Mesenchymal stem cell (in vitro differentiated cells and primary cell): ENCODE measurements around the gene HRK.

Source experiments
- DNase-seq: peaks from one replicate; pipeline ENCODE4 v3.0.0-alpha.2; 2013
- H2AFZ ChIP-seq: one replicate; pipeline ENCODE4 v1.6.1; 2013; ENCODE audit warnings: low read depth, mild to moderate bottlenecking, control low read depth, inconsistent platforms, low read length, moderate library complexity
- H2AK5ac ChIP-seq: 2 replicates; pipeline ENCODE4 v1.6.1; 2013; ENCODE audit warnings: low read length, moderate library complexity, mild to moderate bottlenecking, inconsistent platforms; ENCODE audit not compliant: severe bottlenecking
- H2BK120ac ChIP-seq: one replicate; pipeline ENCODE4 v1.6.1; 2013; ENCODE audit warnings: low read depth, mild to moderate bottlenecking, inconsistent platforms, low read length, moderate library complexity
- H2BK12ac ChIP-seq, 2 experiments: one replicate each; pipeline ENCODE4 v1.6.1; 2013; ENCODE audit warnings: inconsistent platforms in 2 of 2, low read length in 2 of 2, mild to moderate bottlenecking in 2 of 2, moderate library complexity in 2 of 2, control low read depth in 1 of 2
- H2BK15ac ChIP-seq: one replicate; pipeline ENCODE4 v1.6.1; 2013; ENCODE audit warnings: mild to moderate bottlenecking, low read depth, inconsistent platforms; ENCODE audit not compliant: poor library complexity, severe bottlenecking
- H2BK5ac ChIP-seq: 2 replicates; pipeline ENCODE4 v1.6.1; 2013; ENCODE audit warnings: low read depth, mild to moderate bottlenecking, low read length, control low read depth, inconsistent platforms; ENCODE audit not compliant: poor library complexity, severe bottlenecking
- H3K14ac ChIP-seq, 2 experiments: one replicate each; pipeline ENCODE4 v1.6.1; 2013; ENCODE audit warnings: inconsistent platforms in 2 of 2, low read length in 2 of 2, control low read depth in 1 of 2, mild to moderate bottlenecking in 1 of 2, moderate library complexity in 1 of 2
- H3K18ac ChIP-seq, 2 experiments: one replicate each; pipeline ENCODE4 v1.6.1; 2013; ENCODE audit warnings: inconsistent platforms in 2 of 2, low read length in 2 of 2, control low read depth in 1 of 2, low read depth in 1 of 2, mild to moderate bottlenecking in 1 of 2
- H3K23ac ChIP-seq, 2 experiments: one replicate each; pipeline ENCODE4 v1.6.1; 2013; ENCODE audit warnings: inconsistent platforms in 2 of 2, low read length in 2 of 2, mild to moderate bottlenecking in 2 of 2, moderate library complexity in 2 of 2, control low read depth in 1 of 2
- H3K27ac ChIP-seq: 2 replicates; pipeline ENCODE4 v1.5.1; 2013; ENCODE audit warnings: mild to moderate bottlenecking, moderate library complexity, low read length, control low read depth, inconsistent platforms; ENCODE audit not compliant: poor library complexity, severe bottlenecking
- H3K27me3 ChIP-seq, 2 experiments: 2 replicates each; pipeline versions ENCODE4 v1.6.1 to v1.7.0; 2013; ENCODE audit warnings: low read length in 2 of 2, mild to moderate bottlenecking in 2 of 2, moderate library complexity in 2 of 2, control low read depth in 1 of 2, inconsistent platforms in 1 of 2; ENCODE audit not compliant: control insufficient read depth in 1 of 2, insufficient read depth in 1 of 2
- H3K36me3 ChIP-seq, 2 experiments: 2 replicates each; pipeline versions ENCODE4 v1.6.1 to v1.7.0; 2013; ENCODE audit warnings: low read length in 2 of 2, control low read depth in 1 of 2, inconsistent platforms in 1 of 2, low read depth in 1 of 2, mild to moderate bottlenecking in 1 of 2; ENCODE audit not compliant: insufficient read depth in 2 of 2, control insufficient read depth in 1 of 2
- H3K4ac ChIP-seq, 2 experiments: one replicate each; pipeline ENCODE4 v1.6.1; 2013; ENCODE audit warnings: inconsistent platforms in 2 of 2, low read length in 2 of 2, mild to moderate bottlenecking in 2 of 2, moderate library complexity in 2 of 2, control low read depth in 1 of 2, low read depth in 1 of 2
- H3K4me1 ChIP-seq: 2 replicates; pipeline ENCODE4 v1.6.1; 2013; ENCODE audit warnings: low read depth, low read length, control low read depth; ENCODE audit not compliant: control insufficient read depth, insufficient read depth
- H3K4me2 ChIP-seq: 2 replicates; pipeline ENCODE4 v1.6.1; 2013; ENCODE audit warnings: low read length, mild to moderate bottlenecking, inconsistent platforms; ENCODE audit not compliant: poor library complexity, severe bottlenecking
- H3K4me3 ChIP-seq, 2 experiments: 2 replicates each; pipeline versions ENCODE4 v1.5.1 to v1.7.0; 2013; ENCODE audit warnings: low read length in 2 of 2, mild to moderate bottlenecking in 2 of 2, control low read depth in 1 of 2, low read depth in 1 of 2; ENCODE audit not compliant: insufficient read depth in 1 of 2
- H3K79me1 ChIP-seq: replicated peaks from 2 replicates; pipeline ENCODE4 v1.6.1; 2013; ENCODE audit warnings: mild to moderate bottlenecking, control low read depth, low read length, inconsistent platforms; ENCODE audit not compliant: poor library complexity, severe bottlenecking
- H3K9ac ChIP-seq: 2 replicates; pipeline ENCODE4 v1.7.0; 2013; ENCODE audit warnings: mild to moderate bottlenecking, low read length, moderate library complexity
- H3K9me3 ChIP-seq: 2 replicates; pipeline ENCODE4 v1.7.0; 2013; ENCODE audit warnings: mild to moderate bottlenecking, low read length; ENCODE audit not compliant: control insufficient read depth
- H4K8ac ChIP-seq: one replicate; pipeline ENCODE4 v1.6.1; 2013; ENCODE audit warnings: inconsistent platforms, mild to moderate bottlenecking, low read length, moderate library complexity
- H4K91ac ChIP-seq: one replicate; pipeline ENCODE4 v1.6.1; 2013; ENCODE audit warnings: mild to moderate bottlenecking, low read length, inconsistent platforms
- WGBS: methylation state at CpG from one replicate; pipeline ENCODE4 v1.1.7; 2013; ENCODE audit warnings: mixed read lengths; 5-methylcytosine and 5-hydroxymethylcytosine counted together

Gene HRK

GRCh38 chr12:116892349-116893140 lies 11.3 kb upstream of the HRK start:
- 79% methylated on average over 12 of the region's 12 CpGs for WGBS
- Histone ChIP-seq H2BK120ac (no peak overlapping the region), H3K23ac (no peak overlapping the region), H3K9me3 (peaks cover 6% of the 10 kb centered on the region), H3K18ac (no peak overlapping the region), H2BK15ac (no peak overlapping the region), H3K14ac (no peak overlapping the region), H2BK5ac (no peak overlapping the region), H3K4me2 (no peak overlapping the region), H3K27ac (no peak overlapping the region), H2AFZ (no peak overlapping the region), H3K4ac (no peak overlapping the region), H3K36me3 (no peaks in the 10 kb centered on the region), H3K4me1 (no peaks in the 10 kb centered on the region), H3K27me3 (peaks cover 21 to 22% of the 10 kb centered on the region in 2 experiments), H2BK12ac (no peak overlapping the region), H4K8ac (no peak overlapping the region), H3K4me3 (no peak overlapping the region), H3K9ac (no peak overlapping the region), H4K91ac (no peak overlapping the region), H3K79me1 (no peaks in the 10 kb centered on the region), H2AK5ac (no peak overlapping the region)
- DNase-seq = no peak

- Histone ChIP-seq H3K36me3 (no peaks in the 10 kb centered on the region), H3K9me3 (peaks cover 6% of the 10 kb centered on the region), H3K4me3 (no peak overlapping the region), H3K23ac (no peak overlapping the region), H3K27ac (no peak overlapping the region), H3K4ac (no peak overlapping the region), H3K4me2 (no peak overlapping the region), H3K79me1 (no peaks in the 10 kb centered on the region), H3K9ac (no peak overlapping the region), H4K91ac (no peak overlapping the region), H3K4me1 (no peaks in the 10 kb centered on the region), H3K18ac (no peak overlapping the region), H4K8ac (no peak overlapping the region), H3K14ac (no peak overlapping the region), H2BK120ac (no peak overlapping the region), H2BK12ac (no peak overlapping the region), H2BK15ac (no peak overlapping the region), H2AFZ (no peak overlapping the region), H2AK5ac (no peak overlapping the region), H2BK5ac (no peak overlapping the region), H3K27me3 (peaks cover 21 to 23% of the 10 kb centered on the region in 2 experiments)
- WGBS = 81% methylated on average over 3 of the region's 3 CpGs
- no peak for DNase-seq
Observed at GRCh38 chr12:116891019-116891418, 9.8 kb upstream of the HRK start.

GRCh38 chr12:116890330-116890729 lies 9.1 kb upstream of the HRK start:
- H3K27ac ChIP-seq = no peak overlapping the region
- H2BK5ac ChIP-seq = no peak overlapping the region
- H4K8ac ChIP-seq = no peak overlapping the region
- no peak overlapping the region for H3K4ac ChIP-seq
- no peaks in the 10 kb centered on the region for H3K36me3 ChIP-seq
- no peak overlapping the region for H3K14ac ChIP-seq
- no peak overlapping the region for H2AFZ ChIP-seq
- no peak overlapping the region for H3K4me2 ChIP-seq
- H2BK12ac ChIP-seq = no peak overlapping the region
- no peak overlapping the region for H3K9ac ChIP-seq
- no peak overlapping the region for H3K18ac ChIP-seq
- no peaks in the 10 kb centered on the region for H3K79me1 ChIP-seq
- no peak overlapping the region for H2AK5ac ChIP-seq
- no peak overlapping the region for H3K23ac ChIP-seq
- DNase-seq = no peak
- peaks cover 6% of the 10 kb centered on the region for H3K9me3 ChIP-seq
- H3K4me1 ChIP-seq = no peaks in the 10 kb centered on the region
- peaks cover 20 to 25% of the 10 kb centered on the region in 2 experiments for H3K27me3 ChIP-seq
- H2BK120ac ChIP-seq = no peak overlapping the region
- no peak overlapping the region for H2BK15ac ChIP-seq
- no peak overlapping the region for H3K4me3 ChIP-seq
- H4K91ac ChIP-seq = no peak overlapping the region
- 100% methylated on average over 1 of the region's 2 CpGs for WGBS

DNA sequence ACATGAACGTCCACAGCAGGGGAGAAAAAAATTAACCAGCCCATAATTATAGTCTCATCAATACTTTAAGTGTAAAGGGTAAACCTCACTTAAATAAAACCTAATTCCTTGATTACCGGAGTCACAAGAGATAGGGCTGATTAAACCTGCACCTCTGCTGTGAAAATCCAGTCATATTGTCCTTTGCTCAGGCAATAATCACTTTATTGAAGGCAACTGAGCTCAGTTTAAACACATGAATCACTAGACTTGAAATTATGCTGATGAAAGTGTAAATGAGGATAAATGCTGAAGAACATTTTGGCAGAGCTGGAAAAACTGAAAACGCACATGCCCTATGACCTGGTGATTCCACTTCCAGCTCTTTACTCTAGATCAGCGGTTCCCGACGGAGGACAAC lies 6.7 kb upstream of the HRK start:
- Histone ChIP-seq H3K9me3 (peaks cover 6% of the 10 kb centered on the region), H3K9ac (no peak overlapping the region), H2BK12ac (no peak overlapping the region), H3K18ac (no peak overlapping the region), H2BK15ac (no peak overlapping the region), H3K23ac (no peak overlapping the region), H3K27me3 (peaks cover 21 to 45% of the 10 kb centered on the region in 2 experiments), H3K4me1 (no peaks in the 10 kb centered on the region), H3K27ac (no peak overlapping the region), H3K14ac (no peak overlapping the region), H2AFZ (no peak overlapping the region), H3K4ac (no peak overlapping the region), H3K79me1 (no peaks in the 10 kb centered on the region), H3K4me2 (no peak overlapping the region), H4K8ac (no peak overlapping the region), H4K91ac (no peak overlapping the region), H2BK5ac (no peak overlapping the region), H2BK120ac (no peak overlapping the region), H2AK5ac (no peak overlapping the region), H3K4me3 (no peak overlapping the region), H3K36me3 (no peaks in the 10 kb centered on the region)
- WGBS = 86% methylated on average over 6 of the region's 6 CpGs
- DNase-seq = no peak
